ENCODE data around the gene MYBPC1. TPM values are rescaled to one million over a fixed set of nuclear protein-coding genes. Genes with fewer than 3 reads are reported as not detected.
A peak's percentile ranks its signal among the peaks of the same experiment; 100 is the strongest.

The MYBPC1 gene
- total and polyA plus RNA-seq, 2 of the 13 experiments (the other 11 are each of a cell fraction or from before 2014, with no cell fraction given): 0.31 to 0.53 TPM

DNA sequence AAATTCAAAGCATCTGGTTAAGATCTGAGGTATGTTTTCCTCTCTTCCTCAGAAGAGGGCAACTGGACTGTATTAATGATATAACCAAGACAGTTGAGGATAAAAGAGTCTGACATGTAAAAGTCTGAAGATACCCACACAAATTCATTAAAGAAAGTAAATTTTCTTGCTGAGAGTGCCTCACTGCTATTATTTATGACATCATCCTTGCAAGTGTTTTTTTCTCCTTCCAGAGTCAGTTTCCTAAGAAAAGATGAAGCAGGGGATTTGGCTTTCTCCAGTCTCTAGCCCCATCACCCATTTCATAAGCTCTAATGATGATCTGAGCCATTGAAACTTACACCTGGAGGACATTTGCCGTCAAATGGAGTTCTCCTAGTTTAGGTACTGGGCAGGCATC, 21.0 kb upstream of the MYBPC1 start:
- H3K9me3 ChIP-seq (ENCODE audit: low read length): no peaks in the 10 kb centered on the region
- H2AFZ ChIP-seq (ENCODE audit: low read length): no peak overlapping the region
- in situ Hi-C loops (cut with HindIII; ENCODE audit: extremely low pct_ligation_motif_present, low pct_unique_long_range_greater_than_20kb): no loop called here
- 93% methylated on average over 1 of the region's 1 CpG for WGBS (ENCODE audit: low lambda C conversion rate)
- intact Hi-C loops (cut with micrococcal nuclease; ENCODE audit: unreplicated experiment): no loop called here
- H3K36me3 ChIP-seq (replicated peaks in 1 of 2; ENCODE audit: control insufficient read depth in 1 of 2, insufficient read depth in 2 of 2, low read length in 2 of 2): no peaks in the 10 kb centered on the region
- ChIA-PET CTCF (ENCODE audit: low intra/inter-chr PET ratio, low total read pairs) (no interaction called here), POLR2A (no interaction called here)
- H3K4me1 ChIP-seq (ENCODE audit: insufficient read depth, low read length): peaks cover 15% of the 10 kb centered on the region
- H3K27ac ChIP-seq (ENCODE audit: extremely low read length, insufficient read depth, low read length): no peak overlapping the region
- TF ChIP-seq EHMT2 (IDR thresholded peaks at IDR 0.05; ENCODE audit: borderline replicate concordance, low read depth, low read length): no peak
- peak; percentile 87 for TF ChIP-seq ATF7 (IDR thresholded peaks at IDR 0.05)
- TF ChIP-seq ATF7 (CRISPR knock-in tag; IDR thresholded peaks at IDR 0.05): no peak
- TF ChIP-seq ZNF263 (CRISPR knock-in tag; IDR thresholded peaks at IDR 0.05): no peak
- TF ChIP-seq ELF3 (CRISPR knock-in tag; IDR thresholded peaks at IDR 0.05): no peak
- TF ChIP-seq, protein P1, sequence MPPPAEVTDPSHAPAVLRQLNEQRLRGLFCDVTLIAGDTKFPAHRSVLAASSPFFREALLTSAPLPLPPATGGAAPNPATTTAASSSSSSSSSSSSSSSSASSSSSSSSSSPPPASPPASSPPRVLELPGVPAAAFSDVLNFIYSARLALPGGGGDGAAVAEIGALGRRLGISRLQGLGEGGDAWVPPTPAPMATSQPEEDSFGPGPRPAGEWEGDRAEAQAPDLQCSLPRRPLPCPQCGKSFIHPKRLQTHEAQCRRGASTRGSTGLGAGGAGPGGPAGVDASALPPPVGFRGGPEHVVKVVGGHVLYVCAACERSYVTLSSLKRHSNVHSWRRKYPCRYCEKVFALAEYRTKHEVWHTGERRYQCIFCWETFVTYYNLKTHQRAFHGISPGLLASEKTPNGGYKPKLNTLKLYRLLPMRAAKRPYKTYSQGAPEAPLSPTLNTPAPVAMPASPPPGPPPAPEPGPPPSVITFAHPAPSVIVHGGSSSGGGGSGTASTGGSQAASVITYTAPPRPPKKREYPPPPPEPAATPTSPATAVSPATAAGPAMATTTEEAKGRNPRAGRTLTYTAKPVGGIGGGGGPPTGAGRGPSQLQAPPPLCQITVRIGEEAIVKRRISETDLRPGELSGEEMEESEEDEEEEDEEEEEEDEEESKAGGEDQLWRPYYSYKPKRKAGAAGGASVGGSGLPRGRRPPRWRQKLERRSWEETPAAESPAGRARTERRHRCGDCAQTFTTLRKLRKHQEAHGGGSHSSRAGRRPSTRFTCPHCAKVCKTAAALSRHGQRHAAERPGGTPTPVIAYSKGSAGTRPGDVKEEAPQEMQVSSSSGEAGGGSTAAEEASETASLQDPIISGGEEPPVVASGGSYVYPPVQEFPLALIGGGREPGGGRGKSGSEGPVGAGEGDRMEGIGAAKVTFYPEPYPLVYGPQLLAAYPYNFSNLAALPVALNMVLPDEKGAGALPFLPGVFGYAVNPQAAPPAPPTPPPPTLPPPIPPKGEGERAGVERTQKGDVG (CRISPR knock-in tag; IDR thresholded peaks at IDR 0.05; ENCODE audit: borderline replicate concordance): no peak
- TF ChIP-seq FOXC1 (CRISPR knock-in tag; IDR thresholded peaks at IDR 0.05; ENCODE audit: borderline replicate concordance): no peak
- H3K4me2 ChIP-seq (ENCODE audit: low read depth, low read length): no peak overlapping the region
- no peak overlapping the region for H3K9ac ChIP-seq (ENCODE audit: insufficient read depth, low read depth, low read length)
- DNase-seq (ENCODE audit: low spot score) (no peak), FAIRE-seq (no peak), ATAC-seq (no peak)
- H3K27me3 ChIP-seq (ENCODE audit: control insufficient read depth in 1 of 2, insufficient read depth in 2 of 2, low read length in 2 of 2): no peaks in the 10 kb centered on the region
- BruUV-seq (replicated peaks): no TSS peak
- no peaks in the 10 kb centered on the region for H3K79me2 ChIP-seq (ENCODE audit: insufficient read depth, low read length)
- no peaks in the 10 kb centered on the region for H4K20me1 ChIP-seq (ENCODE audit: insufficient read depth, low read length)
- H3K4me3 ChIP-seq (replicated peaks in 1 of 3; ENCODE audit: insufficient read depth in 1 of 3, low read depth in 2 of 3, low read length in 3 of 3): no peak overlapping the region
